DMS114 treated with DMSO at 0.1 percent for 48 hours (cell line): Measurements from ENCODE around the gene ABHD6.
"Not testable (repeated sequence)": the region's sequence is repeated elsewhere in the genome, so short reads cannot be mapped to it uniquely, and the experiment has no call there.

Experiments used
- DNase-seq: peaks from one replicate; lab custom pipeline; 2025; ENCODE audit not compliant: unreplicated experiment; lab: John Stamatoyannopoulos, UW

The ABHD6 gene

DNA sequence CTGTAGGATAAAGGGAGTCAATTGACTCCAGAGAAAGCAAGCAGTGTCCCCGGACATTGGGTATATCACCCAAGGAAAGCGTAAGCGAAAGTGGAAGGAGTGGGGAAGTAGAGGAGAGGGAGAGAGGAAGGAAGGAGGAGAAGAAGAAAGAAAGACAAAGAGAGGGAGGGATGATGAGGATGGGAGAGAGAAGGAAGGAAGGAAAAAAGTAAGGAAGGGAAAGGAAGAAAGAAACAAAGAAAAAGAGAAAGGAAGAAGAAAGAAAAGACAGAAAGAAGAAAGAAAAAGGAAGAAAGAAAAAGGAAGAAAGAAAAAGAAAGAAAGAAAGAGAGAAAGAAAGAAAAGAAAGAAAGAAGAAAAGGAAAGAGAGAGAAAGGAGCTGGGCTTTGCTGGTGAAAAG, 27.7 kb upstream of the ABHD6 start:
- no peak for DNase-seq

DNA sequence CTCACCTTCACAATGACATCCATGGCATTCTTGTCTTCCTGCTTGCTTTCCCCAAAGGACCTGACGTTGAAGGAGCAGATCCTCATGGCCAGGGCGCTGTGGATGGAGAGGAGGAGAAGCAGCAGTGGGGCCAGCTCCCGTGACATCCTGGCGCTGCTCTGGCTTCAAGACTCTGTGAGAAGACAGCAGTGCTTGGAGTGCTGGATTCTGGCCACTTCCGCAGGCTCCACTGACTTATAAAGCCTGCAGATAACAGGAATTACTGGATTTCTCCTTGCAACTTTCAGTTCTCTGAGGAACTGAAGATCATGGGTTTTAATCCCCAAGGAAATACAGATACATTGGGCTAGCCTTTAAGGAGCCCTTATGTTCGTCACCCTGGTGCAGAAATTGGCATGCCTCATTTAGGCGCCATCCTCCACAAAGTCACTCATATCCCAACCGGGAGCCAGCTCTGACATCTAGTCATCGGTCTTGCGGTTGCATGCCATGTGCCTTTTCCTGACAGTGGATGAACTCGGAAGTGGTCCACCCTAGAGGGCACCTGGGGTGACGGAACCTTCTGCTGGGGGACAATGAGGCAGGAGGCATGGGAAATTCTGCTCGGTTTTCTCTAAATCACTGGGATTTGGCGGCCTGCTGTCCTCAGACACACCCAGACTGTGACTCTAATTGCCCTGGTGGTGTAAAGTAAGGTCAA, 26.7 kb upstream of the ABHD6 start, which contains the start of gene DNASE1L3:
TSS of gene DNASE1L3 (minus strand) at position 212 of the 700 bp plus-strand sequence. CDS start at position 146, 66 bp downstream.
- DNase-seq = no peak

DNA sequence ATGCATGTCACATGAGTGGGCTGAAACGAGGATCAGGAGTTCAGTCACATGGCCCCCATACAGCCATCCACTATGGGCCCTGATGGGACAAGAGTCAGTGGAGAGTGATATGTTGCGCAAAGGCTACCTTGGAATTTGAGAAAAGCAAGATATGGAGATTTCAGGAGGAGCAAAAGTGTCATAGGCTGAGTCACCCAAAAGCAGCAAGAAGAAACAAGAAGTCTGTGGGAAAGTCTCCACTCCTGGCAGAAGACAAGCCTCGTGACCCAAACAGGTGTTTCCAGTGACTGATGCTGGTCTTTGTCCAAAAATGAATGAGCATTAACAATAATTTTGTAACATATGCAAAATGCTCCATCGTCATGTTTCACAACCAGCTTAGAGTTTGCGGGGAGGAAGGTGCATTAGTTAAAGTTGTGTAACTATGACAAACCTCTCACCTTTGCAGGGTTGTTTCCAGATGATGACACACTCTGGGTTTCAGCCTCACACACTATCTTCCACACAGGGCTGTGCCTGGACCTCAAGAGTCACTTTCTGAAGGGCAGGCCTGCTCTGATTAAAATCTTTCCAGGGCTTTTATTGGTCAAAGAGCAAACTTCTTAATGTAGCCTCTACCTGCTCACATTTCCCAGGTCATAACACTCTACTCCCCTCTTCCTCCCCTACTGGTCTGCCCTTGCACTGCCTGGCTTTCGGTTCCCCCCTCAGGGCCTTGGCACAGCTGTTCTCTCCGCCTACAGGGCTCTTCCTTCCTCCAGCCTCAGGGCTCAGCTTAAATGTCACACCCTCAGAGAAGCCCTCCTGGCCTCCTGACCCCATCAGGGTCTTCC, 22.9 kb upstream of the ABHD6 start:
- DNase-seq = no peak

DNA sequence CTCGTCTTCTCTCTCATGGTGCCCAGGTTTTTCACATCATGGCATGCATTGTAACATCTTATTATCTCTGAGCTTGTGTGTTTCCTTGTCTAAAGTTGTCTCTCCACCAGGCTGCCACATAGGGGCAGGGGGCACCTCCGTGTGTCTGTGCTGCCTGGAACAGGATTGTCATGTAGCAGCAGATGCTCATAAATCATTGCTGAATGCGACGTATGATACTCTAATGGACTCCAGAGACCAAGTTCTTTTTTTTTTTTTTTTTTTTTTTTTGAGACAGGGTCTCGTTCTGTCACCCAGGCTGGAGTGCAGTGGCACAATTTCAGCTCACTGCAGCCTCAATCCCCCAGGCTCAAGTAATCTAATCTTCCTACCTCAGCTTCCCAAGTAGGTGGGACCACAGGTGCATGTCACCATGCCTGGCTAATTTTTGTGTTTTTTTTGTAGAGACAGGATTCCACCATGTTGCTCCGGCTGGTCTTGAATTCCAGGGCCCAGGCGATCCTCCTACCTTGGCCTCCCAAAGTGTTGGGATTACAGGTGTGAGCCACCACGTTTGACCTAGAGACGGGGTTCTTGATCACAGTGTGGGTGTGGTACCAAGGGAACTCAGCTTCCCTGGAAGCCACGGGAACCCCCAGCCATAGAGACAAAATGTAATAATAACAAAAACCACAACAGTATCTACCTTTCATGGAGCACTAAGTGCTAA, 22.1 kb upstream of the ABHD6 start:
- DNase-seq = no peak

DNA sequence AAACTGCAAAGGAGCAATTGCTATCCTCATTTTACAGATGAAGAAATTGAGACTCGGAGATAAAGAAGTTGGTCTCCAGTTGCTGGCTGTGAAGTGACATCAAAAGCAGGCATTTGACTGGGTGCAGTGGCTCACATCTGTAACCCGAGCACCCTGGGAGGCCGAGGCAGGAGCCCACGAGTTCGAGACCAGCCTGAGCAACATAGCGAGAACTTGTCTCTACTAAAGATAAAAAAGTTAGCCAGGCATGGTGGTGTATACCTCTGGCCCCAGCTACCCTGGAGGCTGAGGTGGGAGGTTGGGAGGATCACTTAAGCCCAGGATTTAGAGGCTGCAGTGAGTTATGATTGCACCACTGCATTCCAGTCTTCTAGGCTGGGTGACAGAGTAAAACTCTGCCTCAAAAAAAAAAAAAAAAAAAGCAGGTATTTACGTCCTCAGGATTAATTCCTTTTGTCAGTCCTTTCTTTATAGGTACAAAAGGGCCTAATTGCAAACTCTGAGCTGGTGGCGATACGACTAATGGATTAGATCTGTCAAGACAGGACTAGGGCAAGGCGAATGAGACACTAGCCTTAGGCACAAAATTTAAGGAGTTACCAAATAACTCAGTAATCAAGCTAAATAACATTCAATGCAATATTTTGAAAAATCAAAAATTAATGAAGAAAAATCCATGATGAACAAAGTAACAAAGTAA, 20.9 kb upstream of the ABHD6 start:
- DNase-seq = no peak

DNA sequence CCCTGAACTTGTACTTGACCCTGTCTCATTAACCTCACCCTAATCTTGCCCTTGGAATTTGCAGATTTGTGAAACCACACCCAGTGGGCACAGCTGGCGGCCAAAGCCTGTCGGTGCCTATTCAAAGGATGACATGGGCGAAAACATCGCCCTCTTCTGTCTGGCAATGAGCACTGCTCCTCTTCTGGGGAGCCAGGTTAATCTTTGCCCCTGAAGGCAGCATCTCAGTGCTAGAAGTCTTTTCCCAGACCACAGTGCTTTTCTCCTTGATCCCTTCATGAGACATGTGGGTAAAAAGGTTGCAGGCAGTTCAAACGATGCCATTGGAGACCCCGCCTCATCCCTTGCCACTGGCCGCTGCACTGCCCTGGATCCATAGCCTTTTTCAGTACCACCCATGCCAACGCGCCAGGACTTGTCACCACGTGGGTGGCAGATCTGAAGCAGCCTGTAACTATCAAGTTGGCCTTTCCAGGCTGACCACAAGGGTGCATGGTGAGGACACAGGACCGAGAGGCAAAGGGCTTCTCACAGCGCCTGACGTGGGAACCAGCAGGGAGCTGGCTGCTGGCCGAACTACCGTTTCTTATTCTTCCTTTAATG, 20.3 kb upstream of the ABHD6 start:
- DNase-seq = peak; percentile 33

DNA sequence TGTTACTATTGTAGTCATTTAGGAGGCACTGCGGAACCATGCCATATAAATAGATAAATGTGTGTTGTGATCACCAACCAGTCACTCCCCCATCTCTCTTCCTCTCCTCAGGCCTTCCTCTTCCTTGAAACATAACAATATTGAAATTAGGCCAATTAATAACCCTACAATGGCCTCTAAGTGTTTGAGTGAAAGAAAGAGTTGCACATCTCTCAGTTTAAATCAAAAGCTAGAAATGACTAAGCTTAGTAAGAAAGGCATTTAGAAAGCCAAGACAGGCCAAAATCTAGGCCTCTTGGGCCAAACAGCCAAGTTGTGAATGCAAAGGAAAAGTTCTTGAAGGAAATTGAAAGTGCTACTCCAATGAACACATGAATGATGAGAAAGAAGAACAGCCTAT, 18.7 kb upstream of the ABHD6 start:
- no peak for DNase-seq

DNA sequence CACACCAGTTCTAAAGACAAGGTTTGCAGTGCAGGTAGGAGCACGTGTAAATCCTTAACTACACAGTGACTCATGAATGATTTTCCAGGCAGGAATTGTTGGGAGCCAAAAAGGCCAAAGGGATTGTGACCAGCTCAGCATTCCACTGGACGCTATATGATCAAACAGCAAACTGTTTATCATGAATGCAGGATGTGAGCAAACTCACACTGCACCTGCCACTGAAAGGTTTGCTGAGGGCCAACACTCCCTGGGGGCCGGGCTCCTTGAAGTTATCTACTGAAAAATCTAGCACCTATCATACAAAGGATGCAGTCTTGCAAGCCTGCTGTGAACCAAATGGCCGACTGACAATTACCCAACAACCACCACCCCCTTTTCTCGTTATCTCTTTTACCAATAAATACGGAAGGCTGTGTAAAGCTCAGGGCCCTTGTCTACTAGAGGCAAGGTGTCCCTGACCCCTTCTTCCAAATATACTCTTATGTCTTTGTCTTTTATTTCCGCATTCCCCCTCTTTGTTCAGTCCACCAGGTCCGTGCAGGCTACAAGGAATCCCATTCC, 15.3 kb upstream of the ABHD6 start:
- DNase-seq = no peak

DNA sequence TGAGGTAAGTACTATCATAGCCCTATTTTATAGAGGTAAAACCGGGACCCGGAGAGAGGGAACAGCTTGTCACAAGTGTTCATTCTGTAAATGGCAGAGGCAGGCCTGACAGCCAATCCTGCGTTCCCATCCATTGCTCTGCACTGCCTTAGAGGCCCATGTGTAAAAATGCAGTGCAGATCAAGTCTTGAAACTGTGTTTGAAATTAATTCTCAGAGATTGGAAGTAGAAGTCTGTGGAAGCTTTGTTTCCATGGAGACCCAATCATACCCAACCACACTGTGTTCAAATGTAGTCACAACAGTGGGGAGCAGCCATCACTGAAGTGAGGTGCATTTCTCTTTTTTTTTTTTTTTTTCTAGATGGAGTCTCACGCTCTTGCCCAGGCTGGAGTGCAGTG, 13.7 kb upstream of the ABHD6 start:
- no peak for DNase-seq

DNA sequence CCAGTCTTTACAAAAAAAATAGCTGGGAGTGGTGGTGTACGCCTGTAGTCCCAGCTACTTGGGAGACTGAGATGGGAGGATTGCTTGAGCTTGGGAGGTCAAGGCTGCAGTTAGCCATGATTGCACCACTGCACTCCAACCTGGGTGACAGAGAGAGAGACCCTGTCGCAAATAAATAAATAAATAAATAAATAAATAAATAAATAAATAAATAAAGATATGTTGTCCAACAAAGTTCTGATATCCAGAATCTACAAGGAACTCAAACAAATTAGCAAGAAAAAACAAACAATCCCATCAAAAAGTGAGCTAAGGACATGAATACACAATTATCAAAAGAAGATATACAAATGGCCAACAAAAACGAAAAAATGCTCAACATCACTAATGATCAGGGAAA, 9.7 kb upstream of the ABHD6 start:
- not testable (repeated sequence) for DNase-seq

DNA sequence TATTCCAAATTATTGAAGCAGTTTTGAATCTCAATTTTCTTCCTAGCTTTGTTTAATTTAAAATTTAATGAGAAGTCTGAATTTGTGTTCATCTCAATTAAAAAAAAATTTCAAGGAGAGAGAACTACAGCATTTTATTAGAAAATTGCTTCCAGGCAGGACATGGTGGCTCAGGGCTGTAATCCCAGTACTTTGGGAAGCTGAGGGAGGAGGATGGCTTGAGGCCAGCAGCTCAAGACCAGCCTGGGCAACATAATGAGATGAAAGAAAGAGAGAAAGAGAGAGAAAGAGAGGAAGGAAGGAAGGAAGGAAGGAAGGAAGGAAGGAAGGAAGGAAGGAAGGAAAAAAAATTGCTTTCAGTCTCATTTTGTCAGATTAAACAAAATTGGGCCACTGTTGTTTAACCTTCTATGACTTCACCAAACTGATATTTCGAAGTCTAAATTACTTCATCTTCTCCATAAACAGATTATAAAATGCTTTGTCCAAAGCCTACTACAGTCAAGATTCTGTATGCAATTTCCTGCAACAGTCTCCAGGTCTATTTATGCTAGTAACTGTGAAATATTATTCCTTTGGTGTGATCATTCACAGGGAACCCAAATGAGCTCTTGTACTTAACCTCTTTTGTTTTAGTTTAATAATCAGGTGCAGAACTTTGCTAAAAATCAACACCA, 6.6 kb upstream of the ABHD6 start:
- DNase-seq = no peak

DNA sequence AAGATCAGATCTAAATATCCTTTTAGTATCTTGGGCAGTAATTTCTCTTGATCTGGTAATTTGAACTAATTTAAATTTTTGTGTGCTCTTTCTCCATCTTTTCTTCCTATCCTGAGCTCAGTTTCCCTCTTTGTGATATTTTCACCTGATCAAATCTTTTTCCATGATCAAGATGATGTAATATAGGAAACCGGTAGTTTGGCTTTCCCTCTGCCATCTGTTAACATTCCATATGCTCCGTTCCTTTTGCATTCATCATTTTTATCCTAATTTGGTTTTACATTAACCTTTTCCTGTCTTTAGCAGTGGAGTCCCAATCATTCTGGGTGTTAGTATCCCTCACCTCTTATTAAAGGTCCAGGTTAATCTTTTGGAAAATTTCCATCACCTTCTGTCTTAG, 5.9 kb upstream of the ABHD6 start:
- DNase-seq = no peak

DNA sequence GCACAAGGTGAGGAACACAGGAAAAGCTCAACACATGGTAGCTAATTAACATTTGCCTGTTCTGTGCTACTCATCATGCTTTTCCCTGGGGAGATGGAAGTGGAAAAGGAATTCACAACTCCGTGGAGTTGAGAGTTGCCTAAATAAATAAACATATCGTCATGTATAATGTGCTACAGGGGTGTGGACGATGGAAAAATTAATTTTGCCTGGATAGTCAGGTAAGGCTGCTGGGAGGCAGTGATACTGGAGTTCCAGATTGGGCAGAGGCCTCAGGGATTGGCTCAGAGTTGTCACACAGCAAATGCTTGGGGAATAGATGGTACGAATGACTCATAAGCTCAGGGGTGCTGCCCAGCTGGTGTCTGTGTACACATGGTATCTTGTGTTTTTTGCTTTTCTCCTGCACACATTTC, 3.1 kb upstream of the ABHD6 start:
- no peak for DNase-seq

DNA sequence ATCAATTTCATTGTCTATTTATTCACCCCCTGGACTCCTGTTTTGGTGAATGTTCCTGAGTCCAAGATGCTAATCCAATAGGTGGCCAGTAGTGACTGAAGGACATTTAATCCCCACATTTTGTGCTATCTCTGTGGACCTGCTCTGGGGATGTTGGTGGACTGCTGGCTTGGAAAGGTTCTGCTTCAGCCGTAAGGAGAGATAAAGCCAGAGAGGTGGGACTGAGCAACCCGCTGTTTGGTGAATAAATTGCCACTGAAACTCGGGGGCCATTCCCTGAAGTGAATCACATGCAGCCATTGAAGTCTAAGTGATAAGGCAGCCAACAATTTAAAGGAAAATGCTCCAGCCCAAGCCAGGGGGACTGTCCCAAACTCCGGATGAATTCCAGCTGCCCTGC, 1.6 kb upstream of the ABHD6 start:
- DNase-seq = no peak

DNA sequence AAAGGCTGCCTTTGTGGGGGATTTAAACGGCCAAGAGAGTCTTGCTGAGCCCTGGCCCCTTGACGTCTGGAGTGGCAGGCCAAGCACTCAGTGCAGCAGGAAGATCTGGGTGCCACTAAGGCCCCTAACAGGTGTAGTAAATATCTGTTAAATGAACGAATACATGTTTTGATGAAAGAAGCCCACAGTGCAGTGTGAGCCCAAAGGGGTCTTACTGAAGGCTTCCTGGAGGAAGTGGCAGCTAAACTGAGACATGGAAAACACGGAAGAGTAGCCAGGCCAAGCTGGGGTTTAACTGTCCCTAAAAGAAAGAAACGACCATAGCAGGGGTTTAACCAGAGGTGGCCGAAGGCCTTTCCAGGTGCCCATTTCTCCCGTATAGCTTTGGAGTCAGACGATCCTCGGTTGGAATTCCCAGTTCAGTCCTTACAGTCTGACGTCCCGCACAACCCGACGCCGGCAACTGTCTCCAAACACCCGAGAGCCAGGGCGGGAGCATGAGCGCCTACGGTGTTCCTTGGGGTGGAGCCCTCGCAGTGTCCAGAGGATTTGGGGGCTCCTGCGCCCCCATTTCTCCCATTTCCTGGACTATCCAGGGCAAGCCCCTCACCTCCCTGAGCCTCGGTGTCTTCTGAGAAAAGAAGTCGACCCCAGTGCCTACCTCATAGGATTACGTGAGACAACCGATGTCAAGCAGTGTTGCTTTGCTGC, 910 bp upstream of the ABHD6 start:
- no peak for DNase-seq

DNA sequence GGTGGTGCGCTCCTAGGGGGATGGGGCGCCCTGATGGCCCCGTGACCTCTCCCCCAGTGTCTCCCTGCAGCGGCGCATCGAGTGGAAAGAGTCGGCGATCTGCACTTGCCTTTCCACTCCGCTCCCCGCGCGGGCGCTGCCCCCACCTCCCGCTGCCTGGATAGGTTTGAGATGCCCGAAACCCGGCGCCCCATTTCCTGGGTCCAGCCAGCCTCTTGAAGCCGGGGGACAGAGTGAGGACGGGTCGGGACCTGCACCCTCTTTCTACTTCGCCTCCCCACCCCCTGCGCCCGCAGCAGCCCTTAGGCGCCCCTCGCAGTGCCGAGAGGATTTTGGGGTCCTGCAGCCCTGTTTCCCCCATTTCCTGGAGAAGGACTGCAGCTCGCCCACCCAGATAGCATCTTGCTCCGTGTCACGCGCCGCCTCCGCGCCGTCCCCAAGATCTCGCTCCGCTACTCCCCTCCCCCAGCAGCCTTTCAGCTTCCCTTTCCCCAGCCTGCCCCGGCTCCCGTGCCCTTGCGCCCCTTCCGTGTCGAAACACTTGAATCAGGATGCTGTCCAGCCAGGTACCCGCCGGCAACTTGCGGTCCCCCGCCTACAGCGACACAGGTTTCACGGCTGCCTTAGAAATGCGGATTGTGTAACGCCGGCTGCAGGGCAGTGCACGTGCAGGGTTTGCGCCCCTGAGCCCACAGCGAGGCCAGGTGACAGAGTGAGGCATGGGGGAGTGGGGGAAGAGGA, 519 bp downstream of the ABHD6 start:
- DNase-seq = no peak

DNA sequence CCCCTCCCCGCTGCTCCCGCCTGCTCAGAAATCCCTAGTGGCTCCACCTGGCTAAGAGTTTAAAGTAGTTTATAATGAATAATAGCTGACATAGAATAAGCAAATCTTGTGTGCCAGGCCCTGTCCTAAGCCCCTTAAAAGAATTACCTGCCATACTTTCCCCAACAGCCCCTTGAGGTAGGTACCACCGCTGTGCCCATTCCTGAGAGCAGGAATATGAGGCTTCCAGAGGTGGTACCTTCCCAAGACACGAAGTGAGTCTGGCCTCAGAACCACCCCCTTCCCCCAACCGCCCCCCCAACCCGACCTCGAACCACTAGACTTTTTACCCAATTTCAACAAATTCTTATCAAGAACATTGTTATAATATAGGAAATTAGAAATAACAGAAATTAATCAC, 1.2 kb downstream of the ABHD6 start:
- DNase-seq = no peak

DNA sequence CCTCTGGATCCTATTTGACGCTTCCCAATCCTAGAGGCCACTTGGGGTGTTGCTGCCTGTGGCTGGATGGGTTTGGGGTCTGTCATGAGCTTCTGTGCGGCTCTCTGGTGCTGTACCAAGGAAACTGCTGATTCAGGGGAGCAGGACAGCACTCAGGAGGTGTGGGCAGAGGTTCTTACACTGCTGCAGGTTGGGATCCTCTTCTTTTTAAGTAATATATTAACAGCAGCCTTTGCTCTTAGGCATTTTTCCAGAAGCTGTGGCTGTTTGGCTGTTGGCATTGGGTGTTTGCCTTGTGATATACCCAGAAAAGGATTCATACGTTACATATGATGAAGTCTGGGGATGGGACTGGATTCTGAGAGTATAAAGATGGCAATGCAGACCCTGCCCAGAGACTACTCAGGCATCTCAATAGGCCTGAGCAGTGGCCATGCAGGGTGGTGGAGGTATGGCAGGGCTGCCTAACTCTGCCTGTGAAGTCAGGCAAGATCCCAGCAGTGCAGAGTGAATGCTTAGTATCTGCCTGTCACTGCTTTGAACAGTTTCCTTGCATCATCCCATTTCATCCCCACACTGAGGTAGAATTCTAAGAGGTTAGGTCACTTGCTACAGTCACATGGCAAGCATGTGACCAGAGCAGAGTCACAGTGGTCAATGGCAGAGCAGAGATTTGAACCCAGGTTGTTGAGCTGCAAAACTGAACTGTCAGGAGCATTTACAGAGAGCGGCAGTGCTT, 3.9 kb downstream of the ABHD6 start:
- DNase-seq = no peak
